ENCODE data around the gene JPH4.
A peak's percentile ranks its signal among the peaks of the same experiment; 100 is the strongest.
"Not testable (repeated sequence)": the region's sequence is repeated elsewhere in the genome, so short reads cannot be mapped to it uniquely, and the experiment has no call there.

The JPH4 gene

GRCh38 chr14:23609001-23609400, 30.4 kb upstream of the JPH4 start:
- DNase-seq (ENCODE audit: low read depth in 2 of 2): no peak

GRCh38 chr14:23608454-23608853, 29.9 kb upstream of the JPH4 start:
- DNase-seq (ENCODE audit: low read depth in 2 of 2): no peak

- no peak for DNase-seq (ENCODE audit: low read depth in 2 of 2)
Measured at GRCh38 chr14:23605931-23606585, 27.5 kb upstream of the JPH4 start.

GRCh38 chr14:23604675-23605170, 26.1 kb upstream of the JPH4 start:
- no peak for DNase-seq (ENCODE audit: low read depth in 2 of 2)

- no peak for DNase-seq (ENCODE audit: low read depth in 2 of 2)
Measured at GRCh38 chr14:23604148-23604547, 25.6 kb upstream of the JPH4 start.

GRCh38 chr14:23603103-23603502, 24.5 kb upstream of the JPH4 start:
- no peak for DNase-seq (ENCODE audit: low read depth in 2 of 2)

- no peak for DNase-seq (ENCODE audit: low read depth in 2 of 2)
Measured at GRCh38 chr14:23602181-23603095, 23.8 kb upstream of the JPH4 start.

GRCh38 chr14:23601845-23602180, 23.2 kb upstream of the JPH4 start:
- DNase-seq (ENCODE audit: low read depth in 2 of 2): no peak

- DNase-seq (ENCODE audit: low read depth in 2 of 2): no peak
Measured at GRCh38 chr14:23601424-23601823, 22.8 kb upstream of the JPH4 start.

GRCh38 chr14:23600806-23601205, 22.2 kb upstream of the JPH4 start:
- DNase-seq (ENCODE audit: low read depth in 2 of 2): no peak

GRCh38 chr14:23600322-23600707, 21.7 kb upstream of the JPH4 start:
- DNase-seq (ENCODE audit: low read depth in 2 of 2): no peak

GRCh38 chr14:23594191-23594590, 15.6 kb upstream of the JPH4 start:
- not testable (repeated sequence) for DNase-seq (ENCODE audit: low read depth in 2 of 2)

GRCh38 chr14:23590198-23590597, 11.6 kb upstream of the JPH4 start:
- DNase-seq (ENCODE audit: low read depth in 2 of 2): no peak

GRCh38 chr14:23589606-23590005, 11.0 kb upstream of the JPH4 start:
- DNase-seq (ENCODE audit: low read depth in 2 of 2): no peak

GRCh38 chr14:23588884-23589598, 10.5 kb upstream of the JPH4 start:
- DNase-seq (ENCODE audit: low read depth in 2 of 2): peak; percentile 42 to 46

- not testable (repeated sequence) for DNase-seq (ENCODE audit: low read depth in 2 of 2)
Measured at GRCh38 chr14:23584527-23585203, 6.1 kb upstream of the JPH4 start.

- not testable (repeated sequence) for DNase-seq (ENCODE audit: low read depth in 2 of 2)
Measured at GRCh38 chr14:23583761-23584526, 5.4 kb upstream of the JPH4 start.

GRCh38 chr14:23582906-23583760, 4.5 kb upstream of the JPH4 start:
- no peak for DNase-seq (ENCODE audit: low read depth in 2 of 2)

- no peak for DNase-seq (ENCODE audit: low read depth in 2 of 2)
Measured at GRCh38 chr14:23580948-23581281, 2.3 kb upstream of the JPH4 start.

Measured in activated CD8-positive, alpha-beta memory T cell treated with anti-CD3 and anti-CD28 coated beads for 4 hours (primary cell).